Camera-type eye (tissue), 1 donor: ENCODE results near the gene RNF43. TPM values are rescaled to one million over a fixed set of nuclear protein-coding genes. Genes with fewer than 3 reads are reported as not detected.

ENCODE experiments used
- total RNA-seq: library from RNA; depleted of rRNA; stranded (reverse); fragments of >200 nt; gene quantifications from one replicate; pipeline ENCODE4 v1.2.3, GENCODE V29; 2014

RNF43 gene
- 4.8 TPM for total RNA-seq

DNA sequence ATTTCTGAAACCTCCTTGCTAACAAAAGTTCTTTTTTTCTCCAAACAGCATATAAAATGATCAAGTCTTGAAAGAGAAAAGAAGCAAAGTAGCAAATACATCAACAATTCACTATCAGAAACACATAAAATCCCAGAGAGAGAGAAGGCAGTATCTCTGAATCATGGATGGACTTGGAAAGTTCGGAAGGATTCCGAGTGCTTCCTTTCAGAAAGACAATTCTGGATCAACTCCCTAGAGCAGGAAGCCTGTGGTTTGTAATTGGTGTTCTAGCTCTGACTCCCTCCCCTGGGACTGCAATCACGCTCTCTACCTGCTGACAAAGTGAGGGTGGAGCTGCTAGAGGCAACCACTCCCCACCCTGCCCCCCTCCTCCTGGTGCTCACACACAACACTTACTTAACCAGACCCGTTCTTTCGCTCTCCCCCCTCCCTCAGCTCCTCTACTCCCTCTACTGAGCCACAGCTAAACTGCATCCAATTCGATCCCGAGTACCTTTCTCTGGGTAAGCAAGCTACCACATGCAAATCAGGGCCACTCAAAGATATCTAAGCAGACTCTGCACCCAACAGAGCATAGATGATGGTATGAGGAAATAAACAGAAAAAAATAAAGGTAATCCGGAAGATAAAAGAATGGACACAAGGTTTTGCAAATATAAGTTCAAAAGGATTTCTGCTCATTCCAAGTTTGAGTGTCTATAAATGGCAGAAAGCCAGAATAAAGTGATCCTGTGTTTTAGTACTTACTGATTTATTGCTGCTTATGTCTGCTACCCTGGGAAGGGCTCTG is at the start of gene RNF43:
Gene RNF43, minus strand, starts transcription at position 235 of the 793 bp plus-strand sequence. CDS start 1,957 bp downstream, outside the sequence.

Other genes with a start within 250 kb of the RNF43 start
- not detected for gene EPX, start 224.8 kb downstream of the RNF43 start, total RNA-seq
- 32.0 TPM for gene MKS1, start 198.3 kb downstream of the RNF43 start, total RNA-seq
- gene LPO, start 178.9 kb downstream of the RNF43 start, total RNA-seq = 0.44 TPM
- gene MPO, start 136.6 kb downstream of the RNF43 start, total RNA-seq = 14.1 TPM
- 52.3 TPM for gene TSPOAP1, start 88.7 kb downstream of the RNF43 start, total RNA-seq
- gene SUPT4H1, start 65.3 kb downstream of the RNF43 start, total RNA-seq = 38.3 TPM
- 0.44 TPM for gene HSF5, start 70.9 kb upstream of the RNF43 start, total RNA-seq
- gene MTMR4, start 97.1 kb upstream of the RNF43 start, total RNA-seq = 92.3 TPM